HL-60 (cell line): ENCODE results near the gene MAGEC3.

ENCODE experiments used
- TF ChIP-seq, protein P1 (sequence below): IDR thresholded peaks from one replicate; pipeline ENCODE4 v1.5.1; 2011; ENCODE audit warnings: low read length, control low read depth, inconsistent platforms; ENCODE audit not compliant: insufficient read depth
- TF ChIP-seq, protein P2 (sequence below): IDR thresholded peaks from 2 replicates; pipeline ENCODE4 v1.6.1; 2012; ENCODE audit warnings: low read depth; ENCODE audit not compliant: insufficient replicate concordance

DNA sequence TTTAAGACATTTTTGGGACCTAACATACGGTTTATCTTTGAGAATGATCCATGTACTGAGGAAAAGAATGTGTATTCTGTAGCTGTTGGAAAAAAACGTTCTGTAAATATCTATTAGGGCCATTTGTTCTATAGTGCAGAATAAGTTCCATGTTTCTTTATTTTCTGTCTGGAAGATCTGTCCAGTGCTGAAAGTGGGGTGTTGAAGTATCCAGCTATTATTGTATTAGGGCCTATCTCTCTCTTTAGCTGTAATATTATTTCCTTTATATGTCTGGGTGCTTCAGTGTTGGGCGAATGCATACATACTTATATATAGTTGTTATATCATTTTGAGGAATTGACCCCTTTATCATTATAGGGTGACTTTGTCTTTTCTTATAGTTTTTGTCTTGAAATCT is 90.3 kb downstream of the MAGEC3 start:
- TF ChIP-seq, protein P1, sequence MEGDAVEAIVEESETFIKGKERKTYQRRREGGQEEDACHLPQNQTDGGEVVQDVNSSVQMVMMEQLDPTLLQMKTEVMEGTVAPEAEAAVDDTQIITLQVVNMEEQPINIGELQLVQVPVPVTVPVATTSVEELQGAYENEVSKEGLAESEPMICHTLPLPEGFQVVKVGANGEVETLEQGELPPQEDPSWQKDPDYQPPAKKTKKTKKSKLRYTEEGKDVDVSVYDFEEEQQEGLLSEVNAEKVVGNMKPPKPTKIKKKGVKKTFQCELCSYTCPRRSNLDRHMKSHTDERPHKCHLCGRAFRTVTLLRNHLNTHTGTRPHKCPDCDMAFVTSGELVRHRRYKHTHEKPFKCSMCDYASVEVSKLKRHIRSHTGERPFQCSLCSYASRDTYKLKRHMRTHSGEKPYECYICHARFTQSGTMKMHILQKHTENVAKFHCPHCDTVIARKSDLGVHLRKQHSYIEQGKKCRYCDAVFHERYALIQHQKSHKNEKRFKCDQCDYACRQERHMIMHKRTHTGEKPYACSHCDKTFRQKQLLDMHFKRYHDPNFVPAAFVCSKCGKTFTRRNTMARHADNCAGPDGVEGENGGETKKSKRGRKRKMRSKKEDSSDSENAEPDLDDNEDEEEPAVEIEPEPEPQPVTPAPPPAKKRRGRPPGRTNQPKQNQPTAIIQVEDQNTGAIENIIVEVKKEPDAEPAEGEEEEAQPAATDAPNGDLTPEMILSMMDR = no peak
- TF ChIP-seq, protein P2, sequence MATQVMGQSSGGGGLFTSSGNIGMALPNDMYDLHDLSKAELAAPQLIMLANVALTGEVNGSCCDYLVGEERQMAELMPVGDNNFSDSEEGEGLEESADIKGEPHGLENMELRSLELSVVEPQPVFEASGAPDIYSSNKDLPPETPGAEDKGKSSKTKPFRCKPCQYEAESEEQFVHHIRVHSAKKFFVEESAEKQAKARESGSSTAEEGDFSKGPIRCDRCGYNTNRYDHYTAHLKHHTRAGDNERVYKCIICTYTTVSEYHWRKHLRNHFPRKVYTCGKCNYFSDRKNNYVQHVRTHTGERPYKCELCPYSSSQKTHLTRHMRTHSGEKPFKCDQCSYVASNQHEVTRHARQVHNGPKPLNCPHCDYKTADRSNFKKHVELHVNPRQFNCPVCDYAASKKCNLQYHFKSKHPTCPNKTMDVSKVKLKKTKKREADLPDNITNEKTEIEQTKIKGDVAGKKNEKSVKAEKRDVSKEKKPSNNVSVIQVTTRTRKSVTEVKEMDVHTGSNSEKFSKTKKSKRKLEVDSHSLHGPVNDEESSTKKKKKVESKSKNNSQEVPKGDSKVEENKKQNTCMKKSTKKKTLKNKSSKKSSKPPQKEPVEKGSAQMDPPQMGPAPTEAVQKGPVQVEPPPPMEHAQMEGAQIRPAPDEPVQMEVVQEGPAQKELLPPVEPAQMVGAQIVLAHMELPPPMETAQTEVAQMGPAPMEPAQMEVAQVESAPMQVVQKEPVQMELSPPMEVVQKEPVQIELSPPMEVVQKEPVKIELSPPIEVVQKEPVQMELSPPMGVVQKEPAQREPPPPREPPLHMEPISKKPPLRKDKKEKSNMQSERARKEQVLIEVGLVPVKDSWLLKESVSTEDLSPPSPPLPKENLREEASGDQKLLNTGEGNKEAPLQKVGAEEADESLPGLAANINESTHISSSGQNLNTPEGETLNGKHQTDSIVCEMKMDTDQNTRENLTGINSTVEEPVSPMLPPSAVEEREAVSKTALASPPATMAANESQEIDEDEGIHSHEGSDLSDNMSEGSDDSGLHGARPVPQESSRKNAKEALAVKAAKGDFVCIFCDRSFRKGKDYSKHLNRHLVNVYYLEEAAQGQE = peak; percentile 60
